ENCODE data around the gene TXNL1. TPM values are rescaled to one million over a fixed set of nuclear protein-coding genes. Genes with fewer than 3 reads are reported as not detected.

TXNL1 gene
- total RNA-seq, 6 donors from 2014 or later = 6.9 to 53.4 (median 41.1) TPM

- TF ChIP-seq EP300 (IDR thresholded peaks at IDR 0.05) = no peak
- no peak for TF ChIP-seq POLR2AphosphoS5 (IDR thresholded peaks at IDR 0.05)
- no peak for TF ChIP-seq CTCF (IDR thresholded peaks at IDR 0.05)
- no peak for TF ChIP-seq POLR2A (IDR thresholded peaks at IDR 0.05)
- no peak for ATAC-seq (ENCODE audit: low FRiP score in 2 of 2)
These were observed 34.6 kb upstream of the TXNL1 start for GRCh38 chr18:56672981-56673380.

GRCh38 chr18:56672391-56672790, 34.0 kb upstream of the TXNL1 start:
- no peak for DNase-seq
- no peak for ATAC-seq (ENCODE audit: low FRiP score in 2 of 2)
- Histone ChIP-seq H3K4me1 (no peaks in the 10 kb centered on the region), H3K36me3 (peaks cover 0 to 5% (median 0%) of the 10 kb centered on the region in 4 donors), H3K27ac (no peak overlapping the region), H3K4me3 (no peak overlapping the region), H3K27me3 (no peaks in the 10 kb centered on the region), H3K9me3 (no peaks in the 10 kb centered on the region)
- TF ChIP-seq POLR2A (IDR thresholded peaks at IDR 0.05) (no peak), POLR2AphosphoS5 (IDR thresholded peaks at IDR 0.05) (no peak), CTCF (IDR thresholded peaks at IDR 0.05) (no peak), EP300 (IDR thresholded peaks at IDR 0.05) (no peak)
- 77 to 82% methylated on average over 8 of the region's 8 CpGs for WGBS, 2 donors

More at GRCh38 chr18:56672981-56673380, 34.6 kb upstream of the TXNL1 start:
- DNase-seq = no peak
- 70 to 83% methylated on average over 3 of the region's 3 CpGs for WGBS, 2 donors
- H3K27me3 ChIP-seq = no peaks in the 10 kb centered on the region
- no peak overlapping the region for H3K27ac ChIP-seq
- H3K4me3 ChIP-seq = no peak overlapping the region
- no peaks in the 10 kb centered on the region for H3K4me1 ChIP-seq
- H3K9me3 ChIP-seq = no peaks in the 10 kb centered on the region
- H3K36me3 ChIP-seq = peaks cover 0 to 5% (median 0%) of the 10 kb centered on the region in 4 donors

DNA sequence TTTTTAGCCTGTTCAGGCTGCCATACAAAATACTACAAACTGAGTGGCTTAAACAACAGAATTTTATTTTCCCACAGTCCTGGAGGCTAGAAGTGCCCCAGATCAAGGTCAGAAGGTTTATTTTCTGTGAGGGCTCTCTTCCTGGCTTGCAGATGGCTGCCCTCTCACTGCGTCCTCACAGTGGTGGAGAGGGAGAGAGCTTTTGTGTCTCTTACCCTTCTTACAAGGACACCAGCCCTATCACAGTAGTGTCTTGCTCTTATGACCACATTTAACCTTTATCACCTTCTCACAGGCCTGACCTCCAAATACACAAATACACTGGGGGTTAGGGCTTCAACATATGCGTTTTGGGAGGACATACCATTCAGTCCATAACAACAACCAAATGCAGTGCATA, 24.5 kb upstream of the TXNL1 start:
- WGBS, 2 donors = 91 to 93% methylated on average over 2 of the region's 2 CpGs
- ATAC-seq (ENCODE audit: low FRiP score in 2 of 2) (no peak), DNase-seq (no peak)
- Histone ChIP-seq H3K4me3 (no peak overlapping the region), H3K36me3 (no peaks in the 10 kb centered on the region), H3K9me3 (no peaks in the 10 kb centered on the region), H3K27me3 (no peaks in the 10 kb centered on the region), H3K27ac (no peak overlapping the region), H3K4me1 (no peaks in the 10 kb centered on the region)
- TF ChIP-seq POLR2AphosphoS5 (IDR thresholded peaks at IDR 0.05) = no peak

DNA sequence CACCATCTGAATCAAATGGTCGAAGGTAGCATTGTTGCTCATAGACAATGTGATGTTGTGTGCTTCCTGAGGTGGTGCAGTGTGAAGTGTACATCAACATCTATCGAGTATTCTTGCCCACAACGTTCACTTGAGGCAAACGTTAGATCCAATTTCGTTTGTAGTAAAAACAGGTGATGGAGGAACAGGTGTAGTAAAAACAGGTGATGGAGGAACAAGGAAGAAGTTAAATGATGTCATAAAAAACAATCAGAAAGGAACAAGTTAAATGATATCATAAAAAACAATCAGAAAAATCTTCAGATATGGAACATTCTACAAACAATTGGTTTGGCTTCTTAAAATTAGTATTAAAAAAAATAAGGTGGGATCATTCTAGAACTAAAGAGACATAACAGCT, 24.1 kb upstream of the TXNL1 start:
- Histone ChIP-seq H3K27ac (no peak overlapping the region), H3K36me3 (no peaks in the 10 kb centered on the region), H3K4me3 (no peak overlapping the region), H3K27me3 (no peaks in the 10 kb centered on the region), H3K9me3 (no peaks in the 10 kb centered on the region), H3K4me1 (no peaks in the 10 kb centered on the region)
- TF ChIP-seq POLR2A (IDR thresholded peaks at IDR 0.05) (no peak), POLR2AphosphoS5 (IDR thresholded peaks at IDR 0.05) (no peak), EP300 (IDR thresholded peaks at IDR 0.05) (no peak), CTCF (IDR thresholded peaks at IDR 0.05) (no peak)
- 82 to 89% methylated on average over 5 of the region's 5 CpGs for WGBS, 2 donors
- DNase-seq (no peak), ATAC-seq (ENCODE audit: low FRiP score in 2 of 2) (no peak)

- 41 to 48% methylated on average over 4 of the region's 4 CpGs for WGBS, 2 donors
- no peak for DNase-seq
- no peak for TF ChIP-seq CTCF (IDR thresholded peaks at IDR 0.05)
- TF ChIP-seq POLR2A (IDR thresholded peaks at IDR 0.05) = no peak
- TF ChIP-seq EP300 (IDR thresholded peaks at IDR 0.05) = no peak
- no peak for TF ChIP-seq POLR2AphosphoS5 (IDR thresholded peaks at IDR 0.05)
- no peak for ATAC-seq (ENCODE audit: low FRiP score in 2 of 2)
- H3K36me3 ChIP-seq = no peaks in the 10 kb centered on the region
- H3K9me3 ChIP-seq = no peaks in the 10 kb centered on the region
- H3K27me3 ChIP-seq = no peaks in the 10 kb centered on the region
- H3K4me3 ChIP-seq = no peak overlapping the region
- no peak overlapping the region for H3K27ac ChIP-seq
- no peaks in the 10 kb centered on the region for H3K4me1 ChIP-seq
These were observed 23.6 kb upstream of the TXNL1 start for GRCh38 chr18:56662063-56662408.

Measured in upper lobe of left lung (tissue), 6 donors.